ENCODE results near the gene LRMDA.

The LRMDA gene

GRCh38 chr10:75736151-75736640 is 304.8 kb downstream of the LRMDA start:
- Histone ChIP-seq H3K9me3 (ENCODE audit: insufficient read depth, low read length) (no peaks in the 10 kb centered on the region), H3K27me3 (ENCODE audit: low read depth, low read length) (no peaks in the 10 kb centered on the region), H3K79me2 (ENCODE audit: low read length) (no peaks in the 10 kb centered on the region), H3K36me3 (replicated peaks; ENCODE audit: low read depth, low read length) (no peaks in the 10 kb centered on the region), H4K20me1 (ENCODE audit: insufficient read depth, low read length) (no peaks in the 10 kb centered on the region), H3K4me1 (ENCODE audit: low read length) (no peaks in the 10 kb centered on the region), H3K9ac (ENCODE audit: low read length) (no peak overlapping the region), H3K4me2 (ENCODE audit: low read length) (no peak overlapping the region), H3K4me3 (ENCODE audit: low read length) (no peak overlapping the region), H3K27ac (ENCODE audit: low read length) (no peak overlapping the region), H2AFZ (ENCODE audit: low read depth, low read length) (no peak overlapping the region)
- TF ChIP-seq EZH2phosphoT487 (IDR thresholded peaks at IDR 0.05; ENCODE audit: low read depth) = no peak
- no peak for TF ChIP-seq CTCF (IDR thresholded peaks at IDR 0.05; ENCODE audit: low read depth, low read length)

GRCh38 chr10:75736889-75737579 is 305.6 kb downstream of the LRMDA start:
- no peaks in the 10 kb centered on the region for H3K79me2 ChIP-seq (ENCODE audit: low read length)
- no peak overlapping the region for H3K27ac ChIP-seq (ENCODE audit: low read length)
- no peaks in the 10 kb centered on the region for H3K27me3 ChIP-seq (ENCODE audit: low read depth, low read length)
- no peak overlapping the region for H3K4me2 ChIP-seq (ENCODE audit: low read length)
- no peak overlapping the region for H3K4me3 ChIP-seq (ENCODE audit: low read length)
- no peaks in the 10 kb centered on the region for H4K20me1 ChIP-seq (ENCODE audit: insufficient read depth, low read length)
- no peak overlapping the region for H2AFZ ChIP-seq (ENCODE audit: low read depth, low read length)
- no peaks in the 10 kb centered on the region for H3K36me3 ChIP-seq (replicated peaks; ENCODE audit: low read depth, low read length)
- H3K9ac ChIP-seq (ENCODE audit: low read length) = no peak overlapping the region
- no peaks in the 10 kb centered on the region for H3K4me1 ChIP-seq (ENCODE audit: low read length)
- TF ChIP-seq EZH2phosphoT487 (IDR thresholded peaks at IDR 0.05; ENCODE audit: low read depth) = no peak
- TF ChIP-seq CTCF (IDR thresholded peaks at IDR 0.05; ENCODE audit: low read depth, low read length) = no peak
- H3K9me3 ChIP-seq (ENCODE audit: insufficient read depth, low read length) = no peaks in the 10 kb centered on the region

- no peak overlapping the region for H3K4me2 ChIP-seq (ENCODE audit: low read length)
- no peak for TF ChIP-seq EZH2phosphoT487 (IDR thresholded peaks at IDR 0.05; ENCODE audit: low read depth)
- no peak for TF ChIP-seq CTCF (IDR thresholded peaks at IDR 0.05; ENCODE audit: low read depth, low read length)
- no peak overlapping the region for H3K9ac ChIP-seq (ENCODE audit: low read length)
- H2AFZ ChIP-seq (ENCODE audit: low read depth, low read length) = no peak overlapping the region
- H3K9me3 ChIP-seq (ENCODE audit: insufficient read depth, low read length) = no peaks in the 10 kb centered on the region
- no peaks in the 10 kb centered on the region for H3K79me2 ChIP-seq (ENCODE audit: low read length)
- no peaks in the 10 kb centered on the region for H3K36me3 ChIP-seq (replicated peaks; ENCODE audit: low read depth, low read length)
- no peak overlapping the region for H3K27ac ChIP-seq (ENCODE audit: low read length)
- H3K27me3 ChIP-seq (ENCODE audit: low read depth, low read length) = no peaks in the 10 kb centered on the region
- H3K4me3 ChIP-seq (ENCODE audit: low read length) = no peak overlapping the region
- H4K20me1 ChIP-seq (ENCODE audit: insufficient read depth, low read length) = no peaks in the 10 kb centered on the region
- no peaks in the 10 kb centered on the region for H3K4me1 ChIP-seq (ENCODE audit: low read length)
Measured at GRCh38 chr10:75737580-75737949, 306.1 kb downstream of the LRMDA start.

- H3K36me3 ChIP-seq (replicated peaks; ENCODE audit: low read depth, low read length) = no peaks in the 10 kb centered on the region
- H3K4me1 ChIP-seq (ENCODE audit: low read length) = no peaks in the 10 kb centered on the region
- H3K79me2 ChIP-seq (ENCODE audit: low read length) = no peaks in the 10 kb centered on the region
- no peaks in the 10 kb centered on the region for H3K9me3 ChIP-seq (ENCODE audit: insufficient read depth, low read length)
- H4K20me1 ChIP-seq (ENCODE audit: insufficient read depth, low read length) = no peaks in the 10 kb centered on the region
- no peak overlapping the region for H3K4me2 ChIP-seq (ENCODE audit: low read length)
- no peak overlapping the region for H3K4me3 ChIP-seq (ENCODE audit: low read length)
- no peak overlapping the region for H3K9ac ChIP-seq (ENCODE audit: low read length)
- no peak for TF ChIP-seq EZH2phosphoT487 (IDR thresholded peaks at IDR 0.05; ENCODE audit: low read depth)
- no peak for TF ChIP-seq CTCF (IDR thresholded peaks at IDR 0.05; ENCODE audit: low read depth, low read length)
- no peak overlapping the region for H2AFZ ChIP-seq (ENCODE audit: low read depth, low read length)
- H3K27ac ChIP-seq (ENCODE audit: low read length) = no peak overlapping the region
- H3K27me3 ChIP-seq (ENCODE audit: low read depth, low read length) = no peaks in the 10 kb centered on the region
Measured at GRCh38 chr10:75738924-75739323, 307.5 kb downstream of the LRMDA start.

Measured in OCI-LY3 (cell line).